NB4 (cell line): Measurements from ENCODE around the gene THSD4.

Experiments
- MYC ChIP-seq: IDR thresholded peaks from 2 replicates; pipeline ENCODE4 v1.6.1; 2011; ENCODE audit warnings: low read depth, low read length
- POLR2A ChIP-seq: IDR thresholded peaks from 2 replicates; pipeline ENCODE4 v1.6.1; 2011; ENCODE audit warnings: mild to moderate bottlenecking; ENCODE audit not compliant: insufficient read length; ENCODE audit errors: extremely low read depth
- TF ChIP-seq, protein P1 (sequence below): IDR thresholded peaks from one replicate; pipeline ENCODE4 v1.5.1; 2012; ENCODE audit warnings: low read depth, low read length

GRCh38 chr15:71688509-71689094 lies 573.3 kb downstream of the THSD4 start:
- TF ChIP-seq POLR2A (no peak), MYC (no peak)
- TF ChIP-seq, protein P1, sequence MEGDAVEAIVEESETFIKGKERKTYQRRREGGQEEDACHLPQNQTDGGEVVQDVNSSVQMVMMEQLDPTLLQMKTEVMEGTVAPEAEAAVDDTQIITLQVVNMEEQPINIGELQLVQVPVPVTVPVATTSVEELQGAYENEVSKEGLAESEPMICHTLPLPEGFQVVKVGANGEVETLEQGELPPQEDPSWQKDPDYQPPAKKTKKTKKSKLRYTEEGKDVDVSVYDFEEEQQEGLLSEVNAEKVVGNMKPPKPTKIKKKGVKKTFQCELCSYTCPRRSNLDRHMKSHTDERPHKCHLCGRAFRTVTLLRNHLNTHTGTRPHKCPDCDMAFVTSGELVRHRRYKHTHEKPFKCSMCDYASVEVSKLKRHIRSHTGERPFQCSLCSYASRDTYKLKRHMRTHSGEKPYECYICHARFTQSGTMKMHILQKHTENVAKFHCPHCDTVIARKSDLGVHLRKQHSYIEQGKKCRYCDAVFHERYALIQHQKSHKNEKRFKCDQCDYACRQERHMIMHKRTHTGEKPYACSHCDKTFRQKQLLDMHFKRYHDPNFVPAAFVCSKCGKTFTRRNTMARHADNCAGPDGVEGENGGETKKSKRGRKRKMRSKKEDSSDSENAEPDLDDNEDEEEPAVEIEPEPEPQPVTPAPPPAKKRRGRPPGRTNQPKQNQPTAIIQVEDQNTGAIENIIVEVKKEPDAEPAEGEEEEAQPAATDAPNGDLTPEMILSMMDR: no peak
